Measurements from ENCODE around the gene NUBP2.

Gene NUBP2

GRCh38 chr16:1831186-1832075 lies 48.7 kb downstream of the NUBP2 start:
- TF ChIP-seq CTCF (IDR thresholded peaks at IDR 0.05; ENCODE audit: borderline replicate concordance, insufficient read depth, low read depth, low read length), result no peak

GRCh38 chr16:1832838-1833454 lies 50.2 kb downstream of the NUBP2 start:
- no peak for TF ChIP-seq CTCF (IDR thresholded peaks at IDR 0.05; ENCODE audit: borderline replicate concordance, insufficient read depth, low read depth, low read length)

More at GRCh38 chr16:1831186-1832075, 48.7 kb downstream of the NUBP2 start:
- no peak overlapping the region for H3K4me3 ChIP-seq (ENCODE audit: low read depth, low read length)

GRCh38 chr16:1834096-1834495 lies 51.3 kb downstream of the NUBP2 start:
- TF ChIP-seq CTCF (IDR thresholded peaks at IDR 0.05; ENCODE audit: borderline replicate concordance, insufficient read depth, low read depth, low read length), result no peak
- H3K4me3 ChIP-seq (ENCODE audit: low read depth, low read length), result no peak overlapping the region

More at GRCh38 chr16:1832838-1833454, 50.2 kb downstream of the NUBP2 start:
- no peak overlapping the region for H3K4me3 ChIP-seq (ENCODE audit: low read depth, low read length)

All from GM12875 (cell line).